Ishikawa (cell line): Measurements from ENCODE around the gene IKZF2.

Source experiments
- CEBPB ChIP-seq: IDR thresholded peaks from 2 replicates; pipeline ENCODE4 v1.6.1; 2012
- CREB1 ChIP-seq: IDR thresholded peaks from 2 replicates; pipeline ENCODE4 v1.6.1; 2012; ENCODE audit warnings: low read depth
- EGR1 ChIP-seq: IDR thresholded peaks from 2 replicates; pipeline ENCODE4 v1.6.1; 2012
- EP300 ChIP-seq: IDR thresholded peaks from 2 replicates; pipeline ENCODE4 v1.6.1; 2012; ENCODE audit warnings: borderline replicate concordance
- FOXM1 ChIP-seq: IDR thresholded peaks from 2 replicates; pipeline ENCODE4 v1.6.1; 2012; ENCODE audit warnings: low read depth, borderline replicate concordance
- MAX ChIP-seq: IDR thresholded peaks from 2 replicates; pipeline ENCODE4 v1.6.1; 2012
- NFIC ChIP-seq: IDR thresholded peaks from 2 replicates; pipeline ENCODE4 v1.6.1; 2012
- RAD21 ChIP-seq: IDR thresholded peaks from 2 replicates; pipeline ENCODE4 v1.6.1; 2012; ENCODE audit warnings: low read depth
- TAF1 ChIP-seq: IDR thresholded peaks from 2 replicates; pipeline ENCODE4 v1.6.1; 2012; ENCODE audit warnings: low read depth, mild to moderate bottlenecking
- TCF12 ChIP-seq: IDR thresholded peaks from 2 replicates; pipeline ENCODE4 v1.6.1; 2012; ENCODE audit warnings: low read depth
- TEAD4 ChIP-seq: IDR thresholded peaks from 2 replicates; pipeline ENCODE4 v1.6.1; 2012
- USF1 ChIP-seq: IDR thresholded peaks from 2 replicates; pipeline ENCODE4 v1.6.1; 2012
- YY1 ChIP-seq: IDR thresholded peaks from 2 replicates; pipeline ENCODE4 v1.6.1; 2012; ENCODE audit warnings: low read depth
- ZBTB7A ChIP-seq: IDR thresholded peaks from 2 replicates; pipeline ENCODE4 v1.6.1; 2012; ENCODE audit warnings: low read depth
- TF ChIP-seq, protein P1 (sequence below): IDR thresholded peaks from 2 replicates; pipeline ENCODE4 v1.6.1; 2012; ENCODE audit warnings: low read depth, mild to moderate bottlenecking

IKZF2 gene

GRCh38 chr2:213172641-213173040, 21.2 kb upstream of the IKZF2 start:
- TF ChIP-seq TCF12 (no peak), TEAD4 (no peak), CEBPB (no peak), USF1 (no peak), NFIC (no peak), TAF1 (no peak), YY1 (no peak), EP300 (no peak), CREB1 (no peak), EGR1 (no peak), ZBTB7A (no peak), FOXM1 (no peak), MAX (no peak), RAD21 (no peak)
- TF ChIP-seq, protein P1, sequence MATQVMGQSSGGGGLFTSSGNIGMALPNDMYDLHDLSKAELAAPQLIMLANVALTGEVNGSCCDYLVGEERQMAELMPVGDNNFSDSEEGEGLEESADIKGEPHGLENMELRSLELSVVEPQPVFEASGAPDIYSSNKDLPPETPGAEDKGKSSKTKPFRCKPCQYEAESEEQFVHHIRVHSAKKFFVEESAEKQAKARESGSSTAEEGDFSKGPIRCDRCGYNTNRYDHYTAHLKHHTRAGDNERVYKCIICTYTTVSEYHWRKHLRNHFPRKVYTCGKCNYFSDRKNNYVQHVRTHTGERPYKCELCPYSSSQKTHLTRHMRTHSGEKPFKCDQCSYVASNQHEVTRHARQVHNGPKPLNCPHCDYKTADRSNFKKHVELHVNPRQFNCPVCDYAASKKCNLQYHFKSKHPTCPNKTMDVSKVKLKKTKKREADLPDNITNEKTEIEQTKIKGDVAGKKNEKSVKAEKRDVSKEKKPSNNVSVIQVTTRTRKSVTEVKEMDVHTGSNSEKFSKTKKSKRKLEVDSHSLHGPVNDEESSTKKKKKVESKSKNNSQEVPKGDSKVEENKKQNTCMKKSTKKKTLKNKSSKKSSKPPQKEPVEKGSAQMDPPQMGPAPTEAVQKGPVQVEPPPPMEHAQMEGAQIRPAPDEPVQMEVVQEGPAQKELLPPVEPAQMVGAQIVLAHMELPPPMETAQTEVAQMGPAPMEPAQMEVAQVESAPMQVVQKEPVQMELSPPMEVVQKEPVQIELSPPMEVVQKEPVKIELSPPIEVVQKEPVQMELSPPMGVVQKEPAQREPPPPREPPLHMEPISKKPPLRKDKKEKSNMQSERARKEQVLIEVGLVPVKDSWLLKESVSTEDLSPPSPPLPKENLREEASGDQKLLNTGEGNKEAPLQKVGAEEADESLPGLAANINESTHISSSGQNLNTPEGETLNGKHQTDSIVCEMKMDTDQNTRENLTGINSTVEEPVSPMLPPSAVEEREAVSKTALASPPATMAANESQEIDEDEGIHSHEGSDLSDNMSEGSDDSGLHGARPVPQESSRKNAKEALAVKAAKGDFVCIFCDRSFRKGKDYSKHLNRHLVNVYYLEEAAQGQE: no peak

- TF ChIP-seq RAD21 (no peak), MAX (no peak), FOXM1 (no peak)
These were observed 19.7 kb upstream of the IKZF2 start for GRCh38 chr2:213171147-213171546.

DNA sequence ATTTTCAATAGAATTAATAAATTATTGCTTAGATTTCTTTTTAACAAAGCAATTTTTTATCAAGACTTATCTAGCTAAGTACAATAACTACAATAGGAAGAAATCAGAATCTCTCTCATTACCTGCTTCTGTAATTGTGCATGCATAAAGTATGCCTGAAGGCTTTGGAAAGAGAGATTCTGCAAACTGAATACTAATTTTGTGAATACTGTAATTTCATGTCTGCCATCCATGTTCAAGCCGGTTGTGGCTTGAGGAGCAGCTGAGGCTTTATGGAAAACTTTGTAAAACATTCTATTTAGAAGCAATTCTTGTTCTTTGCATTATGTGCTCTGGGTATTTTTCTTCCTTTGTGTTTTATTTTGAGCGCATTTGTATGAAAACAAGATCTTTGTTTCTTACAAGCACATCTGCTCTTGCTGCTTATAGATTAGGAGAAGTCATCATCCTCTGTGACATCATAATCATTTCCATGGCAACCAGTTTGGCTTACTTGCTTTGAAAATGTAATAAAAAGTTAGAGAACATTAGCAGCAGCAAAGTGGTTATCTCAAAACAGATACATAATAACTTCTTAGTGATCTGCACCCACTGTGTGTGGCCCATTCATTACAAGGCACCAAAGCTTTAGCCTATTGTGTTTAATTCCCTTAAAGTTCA, 16.0 kb upstream of the IKZF2 start:
- TF ChIP-seq, protein P1: no peak
- TF ChIP-seq CEBPB (no peak), FOXM1 (no peak), CREB1 (no peak), YY1 (no peak), EP300 (no peak), NFIC (no peak)

- TF ChIP-seq NFIC: no peak
- TF ChIP-seq EGR1: no peak
- no peak for TF ChIP-seq RAD21
- TF ChIP-seq MAX: no peak
- no peak for TF ChIP-seq CREB1
These were observed 14.7 kb upstream of the IKZF2 start for GRCh38 chr2:213166109-213166508.

DNA sequence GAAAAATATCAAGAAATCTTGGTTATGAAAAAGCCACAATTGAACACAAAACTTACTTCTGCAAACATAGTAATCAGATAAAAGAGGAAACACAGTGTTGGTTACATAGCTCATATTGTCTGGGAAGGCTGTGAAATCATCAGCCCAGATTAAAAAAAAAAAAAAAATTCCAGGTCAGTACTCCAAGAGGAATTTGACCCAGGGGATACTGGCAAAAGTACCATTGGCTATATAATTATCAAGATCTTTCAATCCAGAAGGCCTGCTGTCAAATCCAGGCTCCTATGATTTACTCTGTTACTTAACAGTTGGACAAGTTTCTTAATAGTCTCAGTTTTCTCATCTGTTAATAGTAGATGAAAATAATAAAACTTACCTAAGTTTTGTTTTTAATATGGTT, 12.9 kb upstream of the IKZF2 start:
- TF ChIP-seq EGR1 (no peak), EP300 (no peak), TAF1 (no peak), RAD21 (no peak), USF1 (no peak), CREB1 (no peak), MAX (no peak), ZBTB7A (no peak), FOXM1 (no peak), CEBPB (no peak), NFIC (no peak), YY1 (no peak), TEAD4 (no peak), TCF12 (no peak)
- TF ChIP-seq, protein P1: no peak
